ENCODE measurements around the gene HES4.

The HES4 gene, protein sequence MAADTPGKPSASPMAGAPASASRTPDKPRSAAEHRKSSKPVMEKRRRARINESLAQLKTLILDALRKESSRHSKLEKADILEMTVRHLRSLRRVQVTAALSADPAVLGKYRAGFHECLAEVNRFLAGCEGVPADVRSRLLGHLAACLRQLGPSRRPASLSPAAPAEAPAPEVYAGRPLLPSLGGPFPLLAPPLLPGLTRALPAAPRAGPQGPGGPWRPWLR

DNA sequence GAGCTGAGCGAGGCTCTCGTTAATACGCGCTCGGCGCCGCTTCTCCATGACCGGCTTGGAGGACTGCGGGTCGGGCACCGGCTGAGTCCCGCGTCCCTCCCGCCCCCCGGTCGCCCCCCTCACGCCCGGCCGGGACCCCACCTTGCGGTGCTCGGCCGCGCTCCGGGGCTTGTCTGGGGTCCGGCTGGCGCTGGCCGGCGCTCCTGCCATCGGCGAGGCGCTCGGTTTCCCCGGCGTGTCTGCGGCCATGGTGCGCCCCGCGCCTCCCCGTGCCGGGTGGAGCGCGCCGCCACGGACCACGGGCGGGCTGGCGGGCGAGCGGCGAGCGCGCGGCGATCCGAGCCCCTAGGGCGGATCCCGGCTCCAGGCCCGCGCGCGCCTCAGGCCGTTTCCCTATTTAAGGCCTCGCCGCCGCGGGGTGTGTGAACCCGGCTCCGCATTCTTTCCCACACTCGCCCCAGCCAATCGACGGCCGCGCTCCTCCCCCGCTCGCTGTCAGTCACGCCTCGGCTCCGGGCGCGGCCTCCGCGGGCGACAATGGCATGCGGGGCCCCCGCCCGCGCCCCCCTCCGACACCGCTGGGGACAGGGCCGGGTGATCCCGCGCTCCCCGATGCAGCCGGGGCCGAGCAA, at the start of gene HES4:
TSS of gene HES4 (minus strand) at position 373 of the 632 bp plus-strand sequence. CDS start at position 249, 124 bp downstream.
- DNase-seq (ENCODE audit: low spot score): peak; percentile 87
- no peak for FAIRE-seq

DNA sequence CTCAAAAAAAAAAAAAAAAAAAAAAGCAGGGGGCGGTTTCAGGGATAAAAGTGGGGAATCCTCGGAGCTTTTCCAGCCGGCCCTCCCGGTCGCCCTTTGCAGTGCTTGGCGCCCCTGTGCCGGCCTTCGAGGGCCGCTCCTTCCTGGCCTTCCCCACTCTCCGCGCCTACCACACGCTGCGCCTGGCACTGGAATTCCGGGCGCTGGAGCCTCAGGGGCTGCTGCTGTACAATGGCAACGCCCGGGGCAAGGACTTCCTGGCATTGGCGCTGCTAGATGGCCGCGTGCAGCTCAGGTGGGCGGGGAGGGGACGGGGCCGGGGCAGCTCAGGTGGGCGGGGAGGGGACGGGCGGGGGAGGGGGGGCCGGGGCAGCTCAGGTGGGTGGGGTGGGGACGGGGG, 48.9 kb upstream of the HES4 start:
- DNase-seq (ENCODE audit: low spot score): no peak
- no peak for FAIRE-seq

DNA sequence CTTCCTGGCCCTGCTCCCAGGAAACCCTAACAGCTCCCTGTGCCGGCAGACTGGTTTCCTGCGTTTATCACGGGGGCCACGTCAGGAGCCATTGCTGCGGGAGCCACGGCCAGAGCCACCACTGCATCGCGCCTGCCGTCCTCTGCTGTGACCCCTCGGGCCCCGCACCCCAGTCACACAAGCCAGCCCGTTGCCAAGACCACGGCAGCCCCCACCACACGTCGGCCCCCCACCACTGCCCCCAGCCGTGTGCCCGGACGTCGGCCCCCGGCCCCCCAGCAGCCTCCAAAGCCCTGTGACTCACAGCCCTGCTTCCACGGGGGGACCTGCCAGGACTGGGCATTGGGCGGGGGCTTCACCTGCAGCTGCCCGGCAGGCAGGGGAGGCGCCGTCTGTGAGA, 48.1 kb upstream of the HES4 start:
- DNase-seq (ENCODE audit: low spot score): no peak
- no peak for FAIRE-seq

DNA sequence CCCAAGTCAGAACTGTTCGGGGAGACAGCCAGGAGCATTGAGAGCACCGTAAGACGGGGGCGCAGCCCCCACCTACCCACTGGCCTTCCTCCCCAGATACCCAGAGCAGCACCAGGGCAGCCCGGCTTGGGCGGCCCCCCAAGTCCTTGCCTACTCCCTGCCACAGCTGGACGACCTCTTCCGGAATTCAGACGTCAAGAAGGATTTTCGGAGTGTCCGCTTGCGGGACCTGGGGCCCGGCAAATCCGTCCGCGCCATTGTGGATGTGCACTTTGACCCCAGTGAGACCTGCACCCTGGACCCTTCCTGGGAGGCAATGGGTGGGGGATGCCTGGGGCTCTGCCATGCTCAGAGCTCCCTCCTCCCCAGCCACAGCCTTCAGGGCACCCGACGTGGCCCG, 47.5 kb upstream of the HES4 start:
- FAIRE-seq: no peak
- DNase-seq (ENCODE audit: low spot score): no peak

DNA sequence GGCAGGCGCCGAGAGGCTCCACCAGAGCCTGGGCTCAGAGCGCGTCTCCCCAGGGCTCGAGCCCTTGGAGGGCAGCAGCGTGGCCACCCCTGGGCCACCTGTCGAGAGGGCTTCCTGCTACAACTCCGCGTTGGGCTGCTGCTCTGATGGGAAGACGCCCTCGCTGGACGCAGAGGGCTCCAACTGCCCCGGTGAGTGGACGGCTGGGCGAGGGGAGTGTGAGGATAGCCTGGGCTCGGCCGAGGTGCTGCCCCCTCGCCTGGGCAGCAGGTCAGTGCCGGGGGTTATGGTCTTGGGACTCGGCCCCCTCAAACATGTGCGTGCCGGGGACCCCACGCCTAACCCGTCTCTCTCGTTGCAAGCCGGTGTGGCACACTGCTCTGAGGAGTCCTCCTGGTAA, 46.9 kb upstream of the HES4 start:
- FAIRE-seq (no peak), DNase-seq (ENCODE audit: low spot score) (no peak)

DNA sequence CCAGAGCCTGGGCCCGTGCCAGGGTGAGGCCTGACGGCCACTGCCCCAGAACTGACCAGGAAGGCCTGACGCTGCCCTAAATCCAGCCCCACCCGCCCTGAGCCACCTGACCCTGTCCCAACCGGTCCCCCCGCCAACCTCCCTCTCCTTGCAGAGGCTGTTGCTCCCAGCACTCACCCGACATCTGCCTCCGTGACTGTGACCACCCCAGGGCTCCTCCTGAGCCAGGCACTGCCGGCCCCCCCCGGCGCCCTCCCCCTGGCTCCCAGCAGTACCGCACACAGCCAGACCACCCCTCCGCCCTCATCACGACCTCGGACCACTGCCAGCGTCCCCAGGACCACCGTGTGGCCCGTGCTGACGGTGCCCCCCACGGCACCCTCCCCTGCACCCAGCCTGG, 46.3 kb upstream of the HES4 start:
- FAIRE-seq (no peak), DNase-seq (ENCODE audit: low spot score) (no peak)

DNA sequence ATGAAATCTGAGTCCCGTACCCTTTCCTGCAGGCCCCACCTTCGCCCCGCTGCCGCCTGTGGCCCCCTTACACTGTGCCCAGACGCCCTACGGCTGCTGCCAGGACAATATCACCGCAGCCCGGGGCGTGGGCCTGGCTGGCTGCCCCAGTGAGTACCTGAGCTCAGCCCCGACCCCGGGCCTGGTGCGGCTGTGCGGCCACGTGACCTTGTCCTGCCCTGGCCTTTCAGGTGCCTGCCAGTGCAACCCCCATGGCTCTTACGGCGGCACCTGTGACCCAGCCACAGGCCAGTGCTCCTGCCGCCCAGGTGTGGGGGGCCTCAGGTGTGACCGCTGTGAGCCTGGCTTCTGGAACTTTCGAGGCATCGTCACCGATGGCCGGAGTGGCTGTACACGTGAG, 45.2 kb upstream of the HES4 start:
- no peak for DNase-seq (ENCODE audit: low spot score)
- no peak for FAIRE-seq

DNA sequence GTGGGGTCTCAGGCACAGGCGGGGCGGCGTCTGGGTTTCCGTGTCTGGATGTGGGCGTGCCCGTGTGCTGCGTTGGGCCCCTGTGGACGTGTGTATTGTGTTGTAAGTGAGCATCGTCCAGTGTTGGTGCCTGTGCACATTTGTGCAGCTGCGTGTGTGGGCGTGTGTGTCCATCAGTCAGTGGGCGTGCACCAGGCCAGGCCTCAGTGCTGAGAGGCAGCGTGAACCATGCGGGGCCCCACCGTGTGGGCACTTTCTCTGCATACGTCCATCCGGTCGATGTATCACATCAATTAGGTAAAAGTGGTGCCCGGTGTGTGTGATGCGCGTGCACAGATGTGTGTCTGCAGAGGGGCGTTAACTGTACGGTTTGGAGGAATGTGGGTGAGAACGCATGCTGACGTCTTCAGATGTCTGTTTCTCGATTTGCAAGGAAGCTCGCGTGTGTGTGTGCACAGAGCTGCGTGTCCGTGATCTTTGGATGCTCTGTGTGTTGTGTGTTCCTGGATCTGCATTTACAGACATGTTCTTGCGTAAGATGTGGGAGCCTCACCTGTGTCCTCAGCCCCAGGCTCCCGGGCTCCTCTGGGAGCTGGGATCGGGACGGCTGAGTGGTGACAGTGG, 44.7 kb upstream of the HES4 start:
- FAIRE-seq: no peak
- no peak for DNase-seq (ENCODE audit: low spot score)

DNA sequence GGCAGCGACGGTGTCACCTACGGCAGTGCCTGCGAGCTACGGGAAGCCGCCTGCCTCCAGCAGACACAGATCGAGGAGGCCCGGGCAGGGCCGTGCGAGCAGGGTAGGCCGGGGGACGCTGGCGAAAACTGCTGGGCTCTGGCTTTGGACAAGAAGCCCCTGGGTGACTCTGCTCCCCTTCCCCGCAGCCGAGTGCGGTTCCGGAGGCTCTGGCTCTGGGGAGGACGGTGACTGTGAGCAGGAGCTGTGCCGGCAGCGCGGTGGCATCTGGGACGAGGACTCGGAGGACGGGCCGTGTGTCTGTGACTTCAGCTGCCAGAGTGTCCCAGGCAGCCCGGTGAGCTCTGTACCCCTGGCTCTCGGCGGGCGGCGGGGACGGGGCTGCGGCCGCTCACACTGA, 44.0 kb upstream of the HES4 start:
- FAIRE-seq (no peak), DNase-seq (ENCODE audit: low spot score) (no peak)

DNA sequence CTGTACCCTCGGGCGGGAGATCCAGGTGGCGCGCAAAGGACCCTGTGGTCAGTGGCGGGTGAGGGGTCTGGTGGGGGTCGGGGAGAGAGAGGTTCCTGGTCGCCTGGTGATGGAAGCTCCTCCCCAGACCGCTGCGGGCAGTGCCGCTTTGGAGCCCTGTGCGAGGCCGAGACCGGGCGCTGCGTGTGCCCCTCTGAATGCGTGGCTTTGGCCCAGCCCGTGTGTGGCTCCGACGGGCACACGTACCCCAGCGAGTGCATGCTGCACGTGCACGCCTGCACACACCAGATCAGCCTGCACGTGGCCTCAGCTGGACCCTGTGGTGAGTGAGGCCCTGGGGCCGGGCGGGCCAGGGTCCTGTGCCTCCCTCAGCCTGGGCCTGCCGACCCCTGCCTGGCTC, 43.5 kb upstream of the HES4 start:
- DNase-seq (ENCODE audit: low spot score) (no peak), FAIRE-seq (no peak)

DNA sequence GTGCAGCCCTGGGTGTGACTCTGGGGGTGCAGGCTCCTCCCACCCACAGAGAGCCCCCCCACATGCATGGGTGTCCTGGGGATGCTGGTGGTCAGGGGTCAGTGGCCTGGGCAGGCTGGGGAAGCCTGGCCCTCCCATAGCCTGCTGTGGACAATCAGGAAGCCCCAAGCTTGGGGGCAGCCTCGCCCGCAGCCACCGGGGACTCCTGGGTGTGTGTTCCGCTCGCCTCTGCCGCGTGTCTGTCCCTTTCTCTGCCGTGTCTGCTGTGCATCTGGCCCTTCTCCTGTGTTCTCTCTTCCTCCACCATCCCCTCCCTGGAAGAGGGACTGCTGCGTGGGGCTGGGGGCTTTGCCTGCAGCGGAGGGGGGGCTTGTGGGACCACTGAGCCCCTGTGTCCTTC, 42.9 kb upstream of the HES4 start:
- FAIRE-seq: no peak
- no peak for DNase-seq (ENCODE audit: low spot score)

DNA sequence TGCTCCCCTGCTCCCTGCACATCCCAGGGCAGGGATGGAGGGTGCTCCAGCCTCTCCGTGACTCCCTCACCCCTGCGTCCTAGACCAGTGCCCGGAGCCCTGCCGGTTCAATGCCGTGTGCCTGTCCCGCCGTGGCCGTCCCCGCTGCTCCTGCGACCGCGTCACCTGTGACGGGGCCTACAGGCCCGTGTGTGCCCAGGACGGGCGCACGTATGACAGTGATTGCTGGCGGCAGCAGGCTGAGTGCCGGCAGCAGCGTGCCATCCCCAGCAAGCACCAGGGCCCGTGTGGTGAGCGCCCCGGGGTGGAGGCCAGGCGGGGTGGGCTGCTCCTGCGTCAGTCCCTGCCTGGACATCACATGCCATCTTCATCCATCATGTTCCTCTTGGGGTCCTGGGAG, 42.0 kb upstream of the HES4 start:
- FAIRE-seq (no peak), DNase-seq (ENCODE audit: low spot score) (no peak)

DNA sequence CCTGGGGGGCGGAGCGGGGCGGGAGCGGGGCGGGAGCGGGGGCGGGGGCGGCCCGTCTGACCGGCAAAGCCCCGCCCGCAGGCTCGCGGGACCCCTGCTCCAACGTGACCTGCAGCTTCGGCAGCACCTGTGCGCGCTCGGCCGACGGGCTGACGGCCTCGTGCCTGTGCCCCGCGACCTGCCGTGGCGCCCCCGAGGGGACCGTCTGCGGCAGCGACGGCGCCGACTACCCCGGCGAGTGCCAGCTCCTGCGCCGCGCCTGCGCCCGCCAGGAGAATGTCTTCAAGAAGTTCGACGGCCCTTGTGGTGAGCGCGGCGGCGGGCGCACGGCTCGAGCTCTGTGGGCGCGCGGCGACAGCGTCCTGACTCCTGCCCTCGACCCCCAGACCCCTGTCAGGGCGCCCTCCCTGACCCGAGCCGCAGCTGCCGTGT, 41.2 kb upstream of the HES4 start:
- no peak for FAIRE-seq

DNA sequence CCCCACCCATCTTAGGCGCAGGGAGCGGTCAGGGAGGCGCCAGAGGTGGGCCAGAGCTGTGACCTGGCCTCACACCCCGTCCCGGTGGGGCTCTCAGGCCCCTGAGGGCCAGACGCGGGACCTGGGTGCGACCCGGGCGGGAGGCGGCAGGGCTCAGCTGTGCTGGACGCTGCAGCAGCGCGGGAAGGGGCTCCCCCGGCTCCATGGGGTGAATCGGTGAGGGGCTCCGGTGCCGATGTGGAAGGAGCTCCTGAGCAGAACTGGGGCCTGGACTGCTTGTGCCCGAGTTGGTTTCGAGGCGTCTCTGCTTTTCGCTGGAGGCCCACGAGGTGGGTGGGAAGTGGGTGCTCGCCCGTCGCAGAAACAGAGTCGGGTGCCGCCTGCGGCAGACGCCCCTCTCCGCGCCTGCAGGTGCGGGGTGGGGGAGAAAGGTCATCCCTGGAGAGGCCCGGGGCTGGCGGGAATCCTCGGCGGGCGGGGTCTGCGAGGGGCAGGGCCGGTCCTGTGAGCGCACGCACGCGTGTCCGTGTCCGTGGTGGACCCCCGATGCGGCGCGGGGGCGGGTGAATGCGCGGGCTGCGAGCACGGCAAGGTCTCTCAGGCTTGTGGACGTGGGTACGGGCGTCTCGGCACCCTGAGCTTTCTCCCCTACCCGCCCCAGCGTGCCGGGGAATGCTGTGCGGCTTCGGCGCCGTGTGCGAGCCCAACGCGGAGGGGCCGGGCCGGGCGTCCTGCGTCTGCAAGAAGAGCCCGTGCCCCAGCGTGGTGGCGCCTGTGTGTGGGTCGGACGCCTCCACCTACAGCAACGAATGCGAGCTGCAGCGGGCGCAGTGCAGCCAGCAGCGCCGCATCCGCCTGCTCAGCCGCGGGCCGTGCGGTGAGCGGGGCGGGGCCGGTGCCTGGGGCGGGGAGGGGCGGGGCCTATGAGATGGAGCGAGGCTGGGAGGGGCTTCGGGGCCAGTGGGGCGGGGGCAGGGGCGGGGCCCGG, 40.4 kb upstream of the HES4 start:
- DNase-seq (ENCODE audit: low spot score) (peak; percentile 37), FAIRE-seq (no peak)

More for the DNA sequence above, 41.2 kb upstream of the HES4 start:
- no peak for DNase-seq (ENCODE audit: low spot score)

DNA sequence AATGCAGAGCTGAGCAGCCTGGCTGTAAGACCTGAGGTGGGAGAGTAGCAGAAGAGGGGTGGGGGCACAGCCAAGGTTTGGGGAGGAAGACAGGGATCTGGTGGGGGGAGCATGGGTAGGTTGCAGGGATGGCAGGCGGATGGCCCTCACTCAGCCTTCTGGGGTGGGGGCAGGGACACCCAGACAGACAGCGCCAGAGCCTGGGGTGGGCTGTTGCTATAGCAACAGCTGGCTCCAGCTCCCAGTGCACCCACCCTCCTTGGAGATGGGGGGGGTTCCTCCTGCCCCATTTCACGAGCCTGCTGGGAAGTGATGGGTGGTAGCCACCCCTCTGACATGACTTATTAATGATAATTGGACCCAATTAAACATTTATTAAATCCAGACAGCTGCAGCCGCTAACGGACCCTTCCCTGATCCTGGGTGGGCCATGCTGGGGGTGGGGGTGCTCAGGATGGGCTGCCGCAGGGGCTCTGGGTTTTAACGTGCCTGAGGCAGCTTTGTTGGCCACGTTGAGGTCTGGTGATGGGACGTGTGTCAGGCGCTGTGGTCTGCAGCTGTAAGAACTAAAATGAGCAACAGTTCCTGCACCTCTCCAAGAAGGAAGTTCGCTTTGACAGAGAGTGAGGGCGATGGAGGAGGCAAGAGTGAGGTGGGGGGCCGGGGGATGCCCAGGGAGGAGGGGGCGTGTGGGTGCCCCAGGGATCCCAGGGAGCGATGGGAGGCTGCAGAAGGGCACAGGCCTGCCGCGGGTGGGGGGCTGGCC, 39.4 kb upstream of the HES4 start:
- FAIRE-seq (no peak), DNase-seq (ENCODE audit: low spot score) (no peak)

DNA sequence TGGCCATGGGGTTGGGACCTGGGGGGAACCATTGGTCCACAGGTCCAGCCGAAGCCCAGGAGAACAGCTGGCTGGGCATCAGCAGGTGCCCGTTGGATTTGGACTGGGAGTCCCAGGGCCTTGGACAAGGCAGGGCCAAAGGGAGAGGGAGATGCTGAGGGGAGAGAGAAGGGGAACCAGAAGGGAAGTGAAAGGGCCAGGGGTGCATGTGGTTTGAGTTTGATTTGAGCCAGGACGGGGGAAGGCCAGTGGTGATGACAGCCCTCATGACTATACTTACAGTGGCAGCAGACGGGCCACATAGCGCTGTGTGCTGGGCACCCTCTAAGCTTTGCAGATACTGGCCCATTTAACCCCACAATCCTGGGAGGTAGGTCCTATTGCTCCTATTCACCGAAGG, 38.8 kb upstream of the HES4 start:
- DNase-seq (ENCODE audit: low spot score) (no peak), FAIRE-seq (no peak)

DNA sequence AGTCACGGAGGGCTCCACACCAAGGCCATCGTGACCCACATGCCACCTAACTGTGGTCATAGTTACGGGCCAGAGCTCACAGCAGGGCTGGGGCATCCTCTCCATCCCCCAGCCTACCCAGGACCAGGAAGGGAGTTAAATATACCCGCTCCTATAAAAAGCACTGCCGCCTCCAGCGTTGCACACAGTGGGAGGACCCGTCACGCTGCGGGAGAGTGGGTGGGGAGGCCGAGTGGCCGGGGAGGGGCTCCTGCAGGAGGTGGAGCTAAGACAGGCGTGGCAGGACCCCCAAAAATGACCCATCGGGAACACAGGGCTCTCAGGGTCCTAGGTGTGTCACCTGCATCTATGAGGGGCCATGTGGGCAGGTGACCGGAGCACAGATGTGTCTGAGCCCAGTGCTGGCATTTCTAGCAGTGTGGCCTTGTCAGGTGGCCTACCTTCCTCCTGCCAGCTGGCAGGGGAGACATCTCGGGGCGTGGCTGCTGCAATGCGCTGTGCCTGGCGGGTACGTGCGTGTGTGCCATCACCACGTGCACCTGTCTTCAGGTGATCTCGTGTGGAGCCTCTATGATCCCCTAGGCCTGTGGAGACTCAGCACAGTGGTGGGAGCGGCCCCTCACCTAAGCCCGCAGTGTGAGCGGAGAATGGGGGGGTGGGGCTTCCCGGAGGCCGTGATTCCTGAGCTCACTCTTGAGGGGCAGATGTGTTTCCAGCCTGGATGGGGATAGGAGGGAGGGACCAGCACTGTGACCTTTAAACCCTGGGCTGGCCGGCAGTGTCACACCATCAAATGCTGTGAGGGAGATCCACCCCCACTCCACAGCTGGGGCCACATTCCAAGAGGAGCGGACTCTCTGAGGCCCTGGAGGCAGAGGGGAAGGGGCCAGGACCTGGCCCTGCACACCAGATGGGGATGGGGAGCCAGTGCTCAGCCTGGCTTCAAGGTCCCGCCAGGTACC, 37.8 kb upstream of the HES4 start:
- DNase-seq (ENCODE audit: low spot score) (no peak), FAIRE-seq (no peak)

DNA sequence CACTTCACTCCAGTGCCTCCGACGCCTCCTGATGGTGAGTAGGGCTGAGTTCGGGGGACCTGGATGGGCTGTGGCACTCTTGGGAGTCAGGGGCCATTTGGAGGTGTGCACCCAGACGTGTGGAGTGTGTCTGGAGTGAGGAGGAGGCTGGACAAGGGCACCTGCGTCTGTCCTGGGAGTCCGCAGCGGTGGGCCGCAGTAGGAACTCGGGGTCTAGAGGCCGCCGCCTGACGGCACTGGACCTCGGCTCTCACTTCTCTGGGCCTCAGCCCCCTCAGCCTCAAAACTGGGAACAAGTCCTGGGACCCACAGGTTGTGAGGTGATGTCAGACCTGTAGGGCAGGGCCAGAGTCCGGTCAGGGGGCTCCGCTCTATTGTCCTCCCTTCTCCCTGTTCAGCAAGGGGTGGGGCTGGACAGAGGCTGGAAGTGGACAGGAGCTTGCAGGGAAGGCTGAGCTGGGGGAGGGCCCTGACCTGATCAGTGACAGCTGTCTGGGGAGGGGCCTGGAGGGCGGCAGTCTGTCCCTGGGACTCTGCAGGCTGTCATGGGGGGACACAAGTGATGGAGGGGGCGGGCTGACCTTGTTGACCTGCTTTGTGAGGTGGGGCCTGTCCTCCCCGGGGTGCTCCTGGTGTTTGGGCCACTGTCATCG, 35.5 kb upstream of the HES4 start:
- DNase-seq (ENCODE audit: low spot score): no peak
- FAIRE-seq: no peak

DNA sequence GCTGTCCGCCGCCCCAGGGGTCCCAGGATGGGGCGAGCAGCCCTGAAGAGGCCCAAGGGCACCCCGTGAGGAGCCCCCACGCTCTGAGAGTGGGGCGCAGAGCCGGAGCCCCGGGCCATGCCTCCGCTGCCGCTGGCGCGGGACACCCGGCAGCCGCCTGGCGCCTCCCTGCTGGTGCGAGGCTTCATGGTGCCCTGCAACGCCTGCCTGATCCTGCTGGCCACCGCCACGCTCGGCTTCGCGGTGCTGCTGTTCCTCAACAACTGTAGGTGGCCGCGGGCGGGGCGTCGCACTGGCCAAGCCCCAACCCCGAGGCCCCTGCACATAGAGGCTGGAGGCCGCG, 34.5 kb upstream of the HES4 start:
- DNase-seq (ENCODE audit: low spot score) (no peak), FAIRE-seq (no peak)
